ENCODE data around the gene TRIM25.

The TRIM25 gene

DNA sequence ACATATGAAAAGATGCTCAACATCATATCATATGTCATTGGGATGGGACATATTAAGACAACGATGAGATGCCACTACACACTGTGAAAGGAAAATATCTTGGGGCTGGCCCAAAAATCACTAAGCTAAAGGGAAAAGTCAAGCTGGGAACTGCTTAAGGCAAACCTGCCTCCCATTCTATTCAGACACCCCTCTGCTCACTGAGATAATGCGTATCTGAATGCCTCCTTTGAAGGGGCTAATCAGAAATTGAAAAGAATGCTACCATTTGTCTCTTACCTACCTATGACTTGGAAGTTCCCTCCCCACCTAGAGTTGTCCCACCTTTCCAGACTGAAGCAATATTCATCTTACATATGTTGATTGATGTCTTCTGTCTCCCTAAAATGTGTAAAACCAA, 11.2 kb upstream of the TRIM25 start:
- no peak for DNase-seq

DNA sequence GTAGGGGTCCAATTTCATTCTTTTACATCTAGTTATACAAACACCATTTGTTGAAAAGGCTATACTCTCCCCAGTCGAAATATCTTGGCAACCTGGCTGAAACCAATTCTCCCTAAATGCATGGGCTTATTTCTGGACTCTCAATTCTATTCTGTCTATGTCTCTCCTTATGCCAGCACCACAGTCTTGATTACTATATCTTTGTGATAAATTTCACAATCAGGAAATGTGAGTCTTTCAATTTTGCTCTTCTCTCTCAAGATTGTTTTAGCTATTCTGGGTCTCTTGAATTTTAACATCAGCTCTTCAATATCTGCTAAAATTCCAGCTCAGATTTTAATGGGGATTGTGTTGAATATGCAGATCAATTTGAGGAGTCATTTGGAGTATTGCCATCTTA, 5.9 kb upstream of the TRIM25 start:
- DNase-seq, result no peak

DNA sequence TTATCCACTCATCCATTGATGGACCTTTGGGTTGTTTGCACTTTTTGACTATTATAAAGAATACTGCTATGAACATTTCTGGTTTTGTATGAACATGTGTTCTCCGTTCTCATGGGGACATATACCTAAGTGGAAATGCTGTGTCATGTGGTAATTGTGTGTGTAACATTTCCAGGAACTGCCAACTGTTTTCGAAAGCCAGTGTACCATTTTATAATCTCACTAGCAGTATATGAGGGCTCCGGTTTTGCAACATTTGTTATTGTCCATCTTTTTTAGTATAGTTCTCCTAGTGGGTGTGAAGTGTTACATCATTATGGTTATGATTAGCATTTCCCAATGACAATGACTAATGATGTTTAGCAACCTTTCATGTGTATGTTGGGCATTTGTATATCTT, 5.1 kb upstream of the TRIM25 start:
- no peak for DNase-seq

DNA sequence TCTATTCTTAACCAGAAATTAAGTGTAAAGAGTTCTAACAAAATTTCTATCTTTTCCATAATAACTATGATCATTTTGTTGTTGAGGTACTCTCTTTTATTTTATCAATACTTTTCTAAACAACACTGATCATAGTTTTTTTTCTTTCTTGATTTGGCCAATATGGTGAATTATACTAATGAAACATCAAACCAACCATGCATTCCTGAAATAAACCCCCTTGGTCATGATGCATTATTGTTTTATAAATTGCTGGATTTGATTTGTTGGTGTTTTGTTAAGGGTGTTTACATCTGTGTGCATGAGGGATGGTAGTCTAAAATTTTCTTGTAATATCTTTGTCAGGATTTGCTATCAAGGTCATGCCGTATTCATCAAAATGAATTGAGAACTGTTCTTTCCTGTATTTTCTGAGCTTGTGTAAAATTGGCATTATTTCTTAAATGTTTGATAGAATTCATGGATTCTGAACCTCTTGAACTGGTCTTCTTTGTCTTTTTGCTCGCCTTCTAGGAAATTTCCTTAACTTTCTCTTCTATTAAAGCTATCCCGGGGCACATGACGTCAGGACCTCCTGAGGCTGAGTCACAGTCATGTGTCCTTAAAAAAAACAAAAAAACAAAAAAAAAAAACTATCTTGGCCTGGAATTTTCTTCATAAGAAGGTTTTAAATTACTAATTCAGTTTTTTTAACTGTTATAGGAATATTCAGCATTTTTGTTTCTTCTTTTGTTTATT, 3.9 kb upstream of the TRIM25 start:
- no peak for DNase-seq

DNA sequence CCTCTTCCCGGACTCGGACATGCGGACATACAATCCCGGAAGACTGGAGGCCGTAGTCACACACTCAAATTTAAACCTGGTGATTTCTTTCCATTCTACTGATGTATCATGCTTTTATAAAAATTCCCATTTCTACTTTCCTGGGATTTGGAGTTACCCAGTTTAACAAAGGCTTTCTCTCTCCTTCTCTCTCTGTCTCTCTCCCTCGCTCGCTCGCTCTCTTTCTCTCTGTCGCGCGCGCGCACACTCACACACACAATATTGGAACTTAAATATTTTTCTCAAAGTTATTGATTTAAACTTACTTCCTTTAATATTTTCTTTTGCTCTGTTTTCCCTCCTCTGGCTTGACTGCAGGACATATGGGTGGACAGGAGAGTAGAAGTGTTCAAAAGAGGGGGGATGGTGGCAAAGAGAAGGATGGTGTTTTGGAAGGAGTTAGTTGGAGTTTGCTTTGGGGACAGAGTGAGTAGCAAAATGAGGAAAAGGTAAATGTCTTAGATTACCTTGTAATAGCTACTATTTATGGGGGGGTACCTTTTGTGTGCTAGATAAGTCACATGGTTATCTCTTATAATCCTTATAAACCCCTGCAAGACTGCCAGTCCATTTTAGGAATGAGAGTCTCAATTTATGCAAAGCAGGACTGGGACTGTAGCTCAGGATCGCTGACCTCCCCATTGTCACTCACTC, 878 bp upstream of the TRIM25 start:
- no peak for DNase-seq

DNA sequence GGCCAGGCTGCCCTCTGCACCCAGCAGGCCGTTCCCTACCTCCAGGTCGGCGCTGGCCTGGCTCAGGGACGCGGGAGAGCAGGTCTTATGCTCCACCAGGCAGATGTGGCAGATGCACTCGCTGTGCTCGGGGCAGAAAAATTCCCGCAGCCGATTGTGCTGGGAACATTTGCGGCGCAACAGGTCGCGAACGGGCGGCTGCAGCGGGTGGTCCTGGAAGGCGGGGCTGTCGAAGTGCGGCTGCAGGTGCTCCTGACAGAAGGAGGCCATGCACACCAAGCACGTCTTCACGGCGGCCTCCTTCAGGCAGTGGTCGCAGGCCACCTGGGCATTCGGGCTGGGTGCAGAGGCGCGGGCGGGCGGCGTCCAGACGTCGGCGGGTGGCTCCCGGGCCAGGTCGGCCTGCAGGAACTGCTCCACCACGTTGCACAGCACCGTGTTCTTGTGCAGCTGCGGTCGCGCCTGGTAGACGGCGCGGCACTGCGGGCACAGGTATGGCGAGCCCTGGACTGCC, 439 bp downstream of the TRIM25 start:
- DNase-seq, result peak; percentile 63 to 87

DNA sequence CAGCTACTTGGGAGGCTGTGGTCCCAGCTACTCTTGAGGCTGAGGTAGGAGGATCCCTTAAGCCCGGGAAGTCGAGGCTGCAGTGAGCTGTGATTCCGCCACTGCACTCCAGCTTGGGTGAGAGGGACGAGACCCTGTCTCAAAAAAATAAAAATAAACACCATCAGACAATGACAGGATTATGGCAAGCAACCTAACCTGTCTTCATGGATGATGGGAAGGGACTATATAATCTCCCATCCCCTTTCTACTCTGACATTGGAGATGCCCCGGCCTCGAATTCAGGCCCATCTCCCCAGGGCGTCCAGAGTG, 893 bp downstream of the TRIM25 start:
- no peak for DNase-seq

DNA sequence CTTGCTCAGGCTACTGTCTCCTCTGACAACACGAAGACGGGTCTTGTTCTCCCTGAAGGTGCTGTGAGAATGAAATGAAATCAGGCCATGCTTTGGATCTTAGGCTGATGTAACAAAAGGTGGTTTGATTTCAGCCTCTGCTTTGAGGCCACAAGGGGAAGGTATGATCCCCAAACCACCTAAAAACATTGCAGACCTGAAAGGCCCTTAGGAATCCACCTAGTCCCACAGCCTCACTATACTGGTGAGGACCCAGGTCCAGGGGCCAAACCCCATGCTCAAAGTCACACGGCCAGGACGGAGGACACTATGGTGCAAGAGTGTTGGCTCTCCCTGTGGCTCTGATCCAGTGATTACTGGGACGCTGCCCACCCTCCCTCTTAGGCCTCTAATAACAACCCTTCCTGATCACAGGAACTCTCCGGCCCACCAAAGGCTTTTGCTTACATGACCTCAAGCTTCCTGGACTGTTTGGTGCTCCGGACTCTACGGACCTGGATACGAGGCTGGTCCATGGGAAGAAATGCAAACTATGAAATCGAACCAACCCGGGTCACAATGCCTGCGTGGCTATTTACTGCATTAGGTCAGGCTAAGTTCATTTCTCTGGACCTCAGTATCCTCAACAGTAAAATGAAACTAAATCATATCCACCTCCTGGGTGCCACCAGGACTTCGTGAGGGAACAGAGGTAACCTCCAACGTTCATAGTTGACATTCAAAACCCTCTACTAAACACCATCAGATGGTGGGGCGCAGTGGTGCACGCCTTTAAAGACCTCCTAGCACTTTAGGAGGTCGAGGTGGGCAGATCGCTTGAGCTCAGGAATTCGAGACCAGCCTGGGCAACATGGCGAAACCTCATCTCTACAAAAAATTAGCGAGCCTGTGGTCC, 1.5 kb downstream of the TRIM25 start:
- peak in 1 of 2 experiments; percentile 18 for DNase-seq

DNA sequence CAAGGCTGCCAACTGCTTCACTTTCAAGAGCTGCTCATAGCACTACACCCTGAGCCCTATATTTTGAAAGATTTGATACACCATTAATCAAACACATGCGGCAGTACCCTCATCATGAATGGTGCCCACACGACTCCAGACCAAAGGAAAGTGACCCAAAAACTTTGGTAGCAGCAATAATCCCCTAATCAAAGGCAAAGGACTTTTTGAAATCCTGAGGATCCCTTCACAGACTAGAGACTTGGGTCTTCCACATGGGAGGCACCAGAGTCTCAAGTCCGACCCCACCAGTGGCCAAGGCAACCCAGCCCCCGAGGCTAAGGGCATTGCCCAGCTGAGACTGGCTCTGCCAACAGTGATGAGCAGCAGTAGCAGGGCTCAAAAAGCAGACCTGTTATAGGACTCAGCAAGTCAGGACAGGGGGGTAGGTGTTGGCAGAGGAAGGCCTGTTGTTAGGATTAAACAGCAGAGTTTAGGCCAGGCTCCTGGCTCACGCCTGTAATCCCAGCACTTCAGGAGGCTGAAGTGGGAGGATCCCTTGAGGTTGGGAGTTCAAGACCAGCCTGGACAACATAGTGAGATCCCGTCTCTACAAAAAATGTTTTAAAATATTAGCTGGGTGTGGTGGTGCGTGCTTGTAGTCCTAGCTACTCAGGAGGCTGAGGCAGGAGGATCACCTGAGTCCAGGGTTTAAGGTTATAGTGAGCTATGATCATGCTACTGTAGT, 3.2 kb downstream of the TRIM25 start:
- DNase-seq, result no peak

DNA sequence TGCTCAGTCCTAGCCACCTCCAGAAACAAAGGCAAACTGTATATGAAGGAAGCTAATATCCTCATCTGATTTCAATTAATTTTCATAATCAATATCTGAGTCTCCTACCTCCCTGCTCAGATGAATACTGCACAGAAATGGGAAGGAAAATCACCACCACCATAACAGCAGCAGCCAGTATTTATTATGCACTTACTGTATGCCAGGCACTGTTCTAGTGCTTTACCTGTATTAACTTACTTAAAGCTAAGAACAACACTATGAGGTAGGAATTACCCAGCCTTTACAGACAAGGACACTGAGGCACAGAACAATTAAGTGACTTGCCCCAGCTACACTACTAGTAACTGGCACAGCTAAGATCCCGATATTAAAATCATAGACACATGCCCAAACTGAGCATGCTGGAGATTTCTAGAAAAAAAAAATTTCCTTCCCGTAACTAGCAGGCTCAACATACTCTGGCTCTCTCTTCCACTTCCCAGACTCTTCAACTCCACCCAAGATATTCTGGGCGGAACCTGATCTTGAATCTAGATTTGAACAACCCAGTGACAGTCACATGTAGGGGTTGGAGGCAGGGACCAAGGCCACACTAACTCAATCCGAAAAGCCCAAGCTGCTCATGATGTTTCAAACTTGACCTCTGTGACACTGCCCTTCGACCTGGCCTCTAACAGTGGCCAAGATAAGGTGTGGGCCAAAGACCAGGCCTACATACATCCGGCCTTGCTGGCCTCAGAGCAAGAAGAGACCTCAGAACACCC, 3.9 kb downstream of the TRIM25 start:
- DNase-seq, result no peak

DNA sequence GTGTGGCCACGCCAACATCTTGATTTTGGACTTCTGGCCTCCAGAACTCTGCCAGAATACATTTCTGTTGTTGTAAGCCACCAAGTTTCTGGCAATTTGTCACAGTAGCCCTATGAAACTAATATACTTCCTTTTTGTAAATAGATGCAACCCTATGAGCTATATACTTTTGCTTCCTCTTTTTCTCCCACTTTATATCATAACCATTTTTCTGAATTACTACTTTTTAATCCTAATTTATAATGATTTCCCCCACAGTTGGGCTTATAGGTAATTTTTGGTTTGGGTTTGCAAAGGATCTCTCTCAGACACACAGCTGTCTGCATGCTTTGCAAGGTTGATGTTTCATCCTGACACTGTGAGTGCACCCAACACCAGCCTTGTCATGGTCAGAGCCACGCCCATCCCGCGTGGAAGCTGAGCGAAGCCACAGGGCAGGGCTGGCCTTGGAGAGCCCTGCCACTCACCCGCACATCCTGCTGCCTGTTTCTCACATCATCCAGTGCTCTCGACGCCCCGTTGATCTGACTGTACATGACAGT, 5.8 kb downstream of the TRIM25 start:
- no peak for DNase-seq

DNA sequence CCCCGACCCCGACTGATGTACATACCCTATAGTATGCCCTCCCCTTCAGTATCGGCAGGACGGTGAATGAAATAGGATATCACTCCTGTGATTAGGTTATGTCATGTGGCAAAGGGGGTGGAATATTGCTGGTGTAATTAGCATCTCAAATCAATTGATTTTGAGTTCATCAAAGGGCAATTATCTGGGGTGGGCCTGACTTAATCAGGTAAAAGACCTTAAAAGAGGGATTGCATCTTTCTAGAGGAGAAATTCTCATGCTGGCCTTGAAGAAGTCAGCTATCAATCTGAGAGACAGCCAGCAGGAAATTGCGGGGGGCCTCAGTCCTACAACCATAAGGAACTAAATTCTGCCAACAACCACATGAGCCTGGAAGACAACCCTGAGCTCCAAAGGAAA, 10.3 kb downstream of the TRIM25 start:
- no peak for DNase-seq

DNA sequence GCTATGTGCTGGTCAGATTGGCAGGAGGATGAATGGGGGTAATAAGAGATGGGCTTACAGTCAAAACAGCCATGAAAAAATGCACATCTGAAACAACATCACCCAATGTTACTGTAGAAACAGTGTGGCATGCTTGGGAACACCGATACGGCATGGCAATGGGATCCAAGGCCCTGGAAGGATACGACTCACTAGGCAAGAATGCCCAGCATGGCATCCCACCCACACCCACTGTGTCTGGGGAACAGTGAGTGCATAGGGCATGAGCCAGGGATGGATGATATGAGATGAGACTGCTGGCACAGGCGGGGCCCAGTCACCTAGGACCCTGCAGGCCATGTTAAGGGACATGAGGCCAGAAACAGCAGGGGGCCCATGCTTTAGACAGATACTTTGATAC, 11.5 kb downstream of the TRIM25 start:
- DNase-seq, result no peak

DNA sequence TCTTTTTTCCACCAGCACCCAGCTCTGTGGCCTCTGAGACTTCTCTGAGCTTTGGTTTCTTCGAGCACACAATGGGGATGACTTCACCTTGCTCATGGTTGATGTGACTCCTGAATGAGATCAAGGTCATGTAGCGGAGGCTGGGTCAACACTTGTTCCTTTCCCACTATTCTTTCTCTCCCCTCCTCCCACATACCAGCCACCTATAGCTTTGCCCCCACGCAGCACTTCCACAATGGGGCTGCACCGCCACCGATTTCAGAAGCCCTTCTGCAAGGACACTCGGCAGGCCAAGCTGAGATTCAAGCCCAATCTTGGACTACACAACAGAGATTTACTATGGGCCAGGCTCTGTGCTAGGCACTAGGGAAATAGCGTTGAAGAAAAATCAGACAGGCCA, 14.4 kb downstream of the TRIM25 start:
- DNase-seq, result no peak

DNA sequence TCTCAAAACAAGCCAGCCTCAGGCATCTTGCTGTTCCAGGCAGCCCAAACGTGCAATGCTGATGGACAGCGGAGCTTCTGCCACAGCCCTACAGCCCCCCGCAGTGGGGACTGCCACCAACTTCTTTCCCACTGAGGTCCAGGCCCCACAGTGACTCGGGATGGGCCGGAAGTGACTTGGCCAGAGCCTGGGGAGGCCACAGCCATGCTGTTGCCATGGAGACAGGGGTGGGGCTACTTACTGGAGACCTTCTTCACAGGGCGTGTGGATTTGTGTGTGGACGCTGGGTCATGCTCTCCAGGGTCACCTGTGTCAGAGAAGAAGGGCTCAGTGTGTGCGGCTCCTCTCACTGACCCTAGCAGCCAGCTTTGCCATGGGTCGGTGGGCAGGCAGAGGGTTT, 15.0 kb downstream of the TRIM25 start:
- DNase-seq, result no peak

DNA sequence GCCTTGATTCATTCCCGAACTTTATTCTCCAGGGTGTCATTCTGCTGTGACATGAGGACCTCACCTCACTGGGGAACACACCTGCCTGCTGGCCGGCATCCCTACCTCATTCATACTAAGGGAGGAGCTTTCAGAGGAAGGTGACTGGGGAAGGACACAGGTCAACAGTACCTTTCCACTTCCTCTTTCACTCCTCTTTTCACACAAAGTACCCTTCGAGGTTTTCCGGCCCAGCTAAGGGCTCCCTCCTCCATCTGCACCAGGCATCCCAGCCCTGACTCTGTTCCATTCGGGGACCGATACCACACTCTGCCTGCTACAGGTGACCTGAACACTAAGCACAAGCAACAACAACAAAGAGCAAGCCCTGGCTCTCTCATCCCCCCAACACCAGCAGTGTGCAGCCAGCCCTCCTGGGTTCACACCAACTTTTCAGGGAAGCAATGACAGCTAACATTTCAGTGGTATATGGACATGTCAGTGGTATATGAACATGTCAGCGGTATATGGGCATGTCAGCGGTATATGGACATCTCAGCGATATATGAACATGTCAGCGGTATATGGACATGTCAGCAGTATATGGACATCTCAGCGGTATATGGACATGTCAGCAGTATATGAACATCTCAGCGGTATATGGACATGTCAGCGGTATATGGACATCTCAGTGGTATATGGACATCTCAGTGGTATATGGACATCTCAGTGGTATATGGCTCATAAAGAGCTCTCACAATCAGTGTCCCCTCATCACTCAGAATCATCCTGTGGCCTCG, 16.0 kb downstream of the TRIM25 start:
- no peak for DNase-seq

DNA sequence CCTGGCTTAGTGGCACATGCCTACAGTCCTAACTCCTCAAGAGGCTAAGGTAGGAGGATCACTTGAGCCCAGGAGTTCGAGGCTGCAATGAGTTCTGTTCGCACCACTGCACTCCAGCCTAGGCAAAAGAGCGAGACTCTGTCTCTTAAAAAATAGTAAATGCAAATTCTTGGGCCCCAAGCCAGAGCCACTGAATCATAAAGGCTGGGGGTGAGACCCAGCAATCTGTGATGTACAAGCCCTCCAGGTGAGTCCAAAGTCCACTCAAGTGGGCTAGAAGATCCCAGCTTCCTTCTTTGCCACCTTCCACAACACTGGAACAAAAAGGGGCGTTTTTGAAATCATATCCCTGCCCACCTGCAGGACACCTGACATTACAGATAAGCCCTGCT, 16.9 kb downstream of the TRIM25 start:
- peak in 1 of 2 experiments; percentile 29 for DNase-seq

DNA sequence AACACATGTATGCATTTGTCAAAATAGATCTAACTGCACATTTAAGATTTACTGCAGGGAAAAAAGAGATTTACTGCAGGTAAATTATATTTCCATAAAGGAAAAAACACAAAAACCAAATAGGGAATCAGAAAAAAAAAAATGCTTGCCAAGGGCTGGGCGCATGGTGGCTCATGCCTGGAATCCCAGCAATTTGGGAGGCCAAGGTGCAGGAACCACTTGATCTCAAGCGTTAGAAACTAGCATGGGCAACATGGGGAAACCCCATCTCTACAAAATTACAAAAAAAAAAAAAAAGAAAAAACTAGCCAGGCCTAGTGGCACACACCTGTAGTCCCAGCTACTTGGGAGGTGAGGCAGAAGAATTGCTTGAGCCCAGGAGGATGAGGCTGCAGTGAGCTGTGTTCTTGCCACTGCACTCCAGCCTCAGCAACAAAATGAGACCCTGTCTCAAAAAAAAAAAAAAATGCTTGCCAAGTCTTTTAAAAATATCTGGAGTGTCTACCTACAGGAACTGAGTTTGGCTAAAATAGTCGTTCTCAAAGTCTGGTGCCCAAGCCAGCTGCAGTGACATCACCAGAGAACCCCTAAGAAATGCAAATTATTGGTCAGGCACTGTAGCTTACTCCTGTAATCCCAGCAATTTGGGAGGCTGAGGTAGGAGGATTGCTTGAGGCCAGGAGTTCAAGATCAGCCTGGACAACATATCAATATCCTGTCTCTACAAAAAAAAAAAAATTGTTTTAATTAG, 17.5 kb downstream of the TRIM25 start:
- DNase-seq, result no peak

DNA sequence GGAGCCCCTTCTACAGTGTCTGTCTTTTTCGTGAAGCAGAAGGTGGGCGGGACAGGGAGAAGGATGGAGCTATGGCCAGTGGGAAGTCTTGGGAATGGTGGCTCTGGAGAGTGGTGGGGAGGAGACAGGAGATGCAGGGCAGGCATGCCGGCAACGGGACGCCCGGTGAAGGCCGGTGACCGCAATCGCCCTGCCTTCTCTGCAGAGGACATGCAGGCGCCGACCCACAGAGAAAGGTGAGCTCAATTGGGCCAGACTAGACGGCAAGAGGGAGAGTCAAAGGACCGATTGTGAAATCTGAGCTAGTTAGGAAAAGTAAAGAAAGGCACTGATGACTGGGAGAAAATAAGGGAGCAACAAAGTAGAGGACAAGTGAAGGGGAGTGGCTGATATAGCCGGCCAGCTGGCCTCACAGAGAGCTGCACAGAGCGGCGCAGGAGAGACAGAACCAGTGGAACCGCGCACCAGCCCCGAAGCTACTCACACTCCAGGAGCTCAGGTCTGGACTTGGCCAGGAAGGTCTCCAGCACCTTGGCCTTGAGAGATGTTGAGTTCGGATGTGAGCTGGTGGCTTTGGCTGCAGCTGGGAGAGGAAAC, 18.9 kb downstream of the TRIM25 start:
- DNase-seq, result no peak

DNA sequence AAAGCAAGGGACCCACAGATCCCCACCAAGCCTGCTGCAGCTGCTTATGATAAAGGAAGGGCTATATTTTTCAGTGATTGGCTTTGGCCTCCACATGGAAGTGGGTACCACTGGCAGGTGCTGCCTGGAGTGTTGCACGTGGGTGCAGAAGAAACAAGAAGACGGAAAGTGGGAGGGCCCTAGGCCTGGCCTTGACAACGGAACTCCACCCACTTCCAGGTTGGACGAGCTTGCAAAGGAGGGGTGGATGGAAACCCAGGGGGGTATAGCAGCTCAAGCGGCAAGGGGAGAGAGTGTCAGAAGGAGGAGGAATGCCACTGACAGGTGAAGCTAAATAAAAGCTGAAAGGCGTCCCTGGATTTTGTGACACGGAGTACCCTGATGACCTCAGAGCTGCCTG, 20.3 kb downstream of the TRIM25 start:
- DNase-seq, result no peak

Measured in NCI-H526 (cell line).